Fibroblast of the aortic adventitia (primary cell): ENCODE results near the gene CCDC154. TPM values are rescaled to one million over a fixed set of nuclear protein-coding genes. Genes with fewer than 3 reads are reported as not detected.
"Not testable (repeated sequence)": the region's sequence is repeated elsewhere in the genome, so short reads cannot be mapped to it uniquely, and the experiment has no call there.

Experiments used
- DNase-seq: peaks from one replicate; pipeline ENCODE4 v3.0.0-alpha.2; 2010; ENCODE audit warnings: low read depth
- H3K4me3 ChIP-seq: 2 replicates; pipeline ENCODE4 v1.5.1; 2011; ENCODE audit warnings: low read depth, mild to moderate bottlenecking, control low read depth, low read length, moderate library complexity
- CTCF ChIP-seq: IDR thresholded peaks from 2 replicates; pipeline ENCODE4 v1.5.1; 2011; ENCODE audit warnings: mild to moderate bottlenecking, low read length, control low read depth, inconsistent platforms; ENCODE audit not compliant: insufficient read depth
- total RNA-seq: library from RNA; depleted of rRNA; stranded (reverse); fragments of >200 nt; gene quantifications from 2 replicates; pipeline ENCODE4 v1.2.3, GENCODE V29; 2012; ENCODE audit warnings: low replicate concordance

The CCDC154 gene
- total RNA-seq, 1 donor, result 0.36 TPM

GRCh38 chr16:1472974-1473373 lies 28.6 kb upstream of the CCDC154 start:
- TF ChIP-seq CTCF, result no peak
- no peak for DNase-seq
- H3K4me3 ChIP-seq, result peak overlapping the region; percentile 28

GRCh38 chr16:1471569-1472194 lies 27.3 kb upstream of the CCDC154 start:
- DNase-seq, result no peak
- no peak for TF ChIP-seq CTCF
- no peak overlapping the region for H3K4me3 ChIP-seq

- no peak overlapping the region for H3K4me3 ChIP-seq
- no peak for DNase-seq
- no peak for TF ChIP-seq CTCF
Observed at GRCh38 chr16:1470481-1471251, 26.3 kb upstream of the CCDC154 start.

GRCh38 chr16:1469693-1470201 lies 25.4 kb upstream of the CCDC154 start:
- TF ChIP-seq CTCF, result no peak
- DNase-seq, result no peak
- H3K4me3 ChIP-seq, result no peak overlapping the region

- not testable (repeated sequence) for DNase-seq, H3K4me3 ChIP-seq
Observed at GRCh38 chr16:1469141-1469540, 24.8 kb upstream of the CCDC154 start.

- no peak overlapping the region for H3K4me3 ChIP-seq
- TF ChIP-seq CTCF, result no peak
- no peak for DNase-seq
Observed at GRCh38 chr16:1468426-1468810, 24.1 kb upstream of the CCDC154 start.

GRCh38 chr16:1466968-1467521 lies 22.7 kb upstream of the CCDC154 start:
- no peak overlapping the region for H3K4me3 ChIP-seq
- no peak for TF ChIP-seq CTCF
- DNase-seq, result no peak
